ENCODE data around the gene HS6ST3. TPM values are rescaled to one million over a fixed set of nuclear protein-coding genes. Genes with fewer than 3 reads are reported as not detected.

Gene HS6ST3
- total and polyA plus RNA-seq, 2 donors from 2014 or later: 0.47 to 1.2 TPM

GRCh38 chr13:96672016-96672415 is 582.1 kb downstream of the HS6ST3 start:
- DNase-seq (no peak), FAIRE-seq (no peak)
- TF ChIP-seq CTCF (IDR thresholded peaks at IDR 0.05; ENCODE audit: borderline replicate concordance, extremely low read depth, insufficient read depth): no peak

GRCh38 chr13:96673825-96674224 is 583.9 kb downstream of the HS6ST3 start:
- no peak for TF ChIP-seq CTCF (IDR thresholded peaks at IDR 0.05; ENCODE audit: borderline replicate concordance, extremely low read depth, insufficient read depth)
- H3K27ac ChIP-seq (ENCODE audit: low read depth in 2 of 2, low read length in 2 of 2): no peak overlapping the region
- no peak for FAIRE-seq
- no peaks in the 10 kb centered on the region for H3K27me3 ChIP-seq (ENCODE audit: control insufficient read depth, insufficient read depth, low read length)
- no peaks in the 10 kb centered on the region for H3K36me3 ChIP-seq (ENCODE audit: control insufficient read depth in 2 of 3, insufficient read depth in 3 of 3, low read length in 3 of 3)
- no peaks in the 10 kb centered on the region for H3K4me1 ChIP-seq (ENCODE audit: control insufficient read depth in 2 of 3, insufficient read depth in 2 of 3, low read depth in 1 of 3, low read length in 3 of 3)
- no peak for DNase-seq
- no peak overlapping the region for H3K4me3 ChIP-seq (ENCODE audit: low read length in 3 of 3)
- intact Hi-C loops (cut with DNase I): no loop called here
- H3K9ac ChIP-seq (ENCODE audit: low read length in 3 of 3): no peak overlapping the region
- no peaks in the 10 kb centered on the region for H3K9me3 ChIP-seq (ENCODE audit: control insufficient read depth in 2 of 3, insufficient read depth in 1 of 3, low read length in 3 of 3)

More at GRCh38 chr13:96672016-96672415, 582.1 kb downstream of the HS6ST3 start:
- no peaks in the 10 kb centered on the region for H3K9me3 ChIP-seq (ENCODE audit: control insufficient read depth in 2 of 3, insufficient read depth in 1 of 3, low read length in 3 of 3)
- H3K36me3 ChIP-seq (ENCODE audit: control insufficient read depth in 2 of 3, insufficient read depth in 3 of 3, low read length in 3 of 3): no peaks in the 10 kb centered on the region
- no peak overlapping the region for H3K4me3 ChIP-seq (ENCODE audit: low read length in 3 of 3)
- intact Hi-C loops (cut with DNase I): no loop called here
- H3K9ac ChIP-seq (ENCODE audit: low read length in 3 of 3): no peak overlapping the region
- H3K27me3 ChIP-seq (ENCODE audit: control insufficient read depth, insufficient read depth, low read length): no peaks in the 10 kb centered on the region
- H3K4me1 ChIP-seq (ENCODE audit: control insufficient read depth in 2 of 3, insufficient read depth in 2 of 3, low read depth in 1 of 3, low read length in 3 of 3): no peaks in the 10 kb centered on the region
- no peak overlapping the region for H3K27ac ChIP-seq (ENCODE audit: low read depth in 2 of 2, low read length in 2 of 2)

GRCh38 chr13:96677029-96677428 is 587.1 kb downstream of the HS6ST3 start:
- Histone ChIP-seq H3K9me3 (ENCODE audit: control insufficient read depth in 2 of 3, insufficient read depth in 1 of 3, low read length in 3 of 3) (no peaks in the 10 kb centered on the region), H3K27ac (ENCODE audit: low read depth in 2 of 2, low read length in 2 of 2) (no peak overlapping the region), H3K4me1 (ENCODE audit: control insufficient read depth in 2 of 3, insufficient read depth in 2 of 3, low read depth in 1 of 3, low read length in 3 of 3) (no peaks in the 10 kb centered on the region), H3K27me3 (ENCODE audit: control insufficient read depth, insufficient read depth, low read length) (no peaks in the 10 kb centered on the region), H3K9ac (ENCODE audit: low read length in 3 of 3) (no peak overlapping the region), H3K36me3 (ENCODE audit: control insufficient read depth in 2 of 3, insufficient read depth in 3 of 3, low read length in 3 of 3) (no peaks in the 10 kb centered on the region), H3K4me3 (ENCODE audit: low read length in 3 of 3) (no peak overlapping the region)
- DNase-seq: no peak
- no peak for FAIRE-seq
- intact Hi-C loops (cut with DNase I): no loop called here
- no peak for TF ChIP-seq CTCF (IDR thresholded peaks at IDR 0.05; ENCODE audit: borderline replicate concordance, extremely low read depth, insufficient read depth)

GRCh38 chr13:96678801-96679200 is 588.9 kb downstream of the HS6ST3 start:
- FAIRE-seq (no peak), DNase-seq (no peak)

More at GRCh38 chr13:96678801-96679200, 588.9 kb downstream of the HS6ST3 start:
- Histone ChIP-seq H3K27ac (ENCODE audit: low read depth in 2 of 2, low read length in 2 of 2) (no peak overlapping the region), H3K9me3 (ENCODE audit: control insufficient read depth in 2 of 3, insufficient read depth in 1 of 3, low read length in 3 of 3) (no peaks in the 10 kb centered on the region), H3K4me1 (ENCODE audit: control insufficient read depth in 2 of 3, insufficient read depth in 2 of 3, low read depth in 1 of 3, low read length in 3 of 3) (no peaks in the 10 kb centered on the region), H3K4me3 (ENCODE audit: low read length in 3 of 3) (no peak overlapping the region), H3K27me3 (ENCODE audit: control insufficient read depth, insufficient read depth, low read length) (no peaks in the 10 kb centered on the region), H3K36me3 (ENCODE audit: control insufficient read depth in 2 of 3, insufficient read depth in 3 of 3, low read length in 3 of 3) (no peaks in the 10 kb centered on the region), H3K9ac (ENCODE audit: low read length in 3 of 3) (no peak overlapping the region)
- no peak for TF ChIP-seq CTCF (IDR thresholded peaks at IDR 0.05; ENCODE audit: borderline replicate concordance, extremely low read depth, insufficient read depth)
- intact Hi-C loops (cut with DNase I): no loop called here
